Fibroblast of pulmonary artery (primary cell): Measurements from ENCODE around the gene TBL1X.

ENCODE experiments used
- DNase-seq: peaks from one replicate; pipeline ENCODE4 v3.0.0-alpha.2; 2010; ENCODE audit warnings: low read depth
- H3K4me3 ChIP-seq: replicated peaks from 2 replicates; pipeline ENCODE4 v1.5.1; 2011; ENCODE audit warnings: low read depth, mild to moderate bottlenecking, control low read depth, low read length, moderate library complexity
- TF ChIP-seq, protein P1 (sequence below): IDR thresholded peaks from 2 replicates; pipeline ENCODE4 v1.5.1; 2011; ENCODE audit warnings: mild to moderate bottlenecking, control low read depth, low read length, inconsistent platforms; ENCODE audit errors: missing control alignments

TBL1X gene

DNA sequence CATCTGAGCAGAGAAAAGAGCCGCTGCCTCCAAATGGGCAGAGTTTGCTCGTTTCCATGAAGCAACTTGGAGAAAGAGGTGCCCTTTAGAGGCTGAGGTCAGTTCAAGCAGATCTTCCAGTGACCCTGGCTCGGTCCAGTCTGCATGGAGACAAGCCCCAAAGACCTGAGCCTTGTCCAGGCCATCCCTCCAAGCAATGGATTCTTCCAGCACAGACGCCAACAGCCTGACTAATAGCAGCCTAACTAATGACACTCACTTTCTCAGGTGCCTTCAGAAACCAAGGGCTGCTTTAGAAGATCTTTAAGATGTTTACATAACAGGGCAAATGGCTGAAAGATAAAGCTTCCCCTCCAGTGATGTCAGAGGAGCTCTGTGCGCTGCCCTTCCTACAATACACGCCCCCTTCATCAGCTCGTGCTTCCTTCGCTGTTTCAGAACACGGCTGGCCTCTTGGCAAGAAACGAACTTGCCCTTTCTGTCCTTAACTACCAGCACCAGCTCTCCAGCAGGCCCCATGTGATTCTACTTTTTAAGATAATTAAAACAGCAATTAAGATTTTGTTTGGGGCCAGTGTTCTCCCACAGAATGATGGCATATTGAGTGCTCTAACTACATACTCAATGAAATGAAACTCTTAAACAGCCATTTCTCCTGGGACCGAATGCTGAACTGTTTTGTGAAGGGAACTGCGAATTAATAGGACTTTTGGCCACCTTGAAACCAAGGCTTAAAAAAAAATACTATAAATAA, 181.8 kb downstream of the TBL1X start:
- no peak overlapping the region for H3K4me3 ChIP-seq
- peak; percentile 44 for DNase-seq
- TF ChIP-seq, protein P1, sequence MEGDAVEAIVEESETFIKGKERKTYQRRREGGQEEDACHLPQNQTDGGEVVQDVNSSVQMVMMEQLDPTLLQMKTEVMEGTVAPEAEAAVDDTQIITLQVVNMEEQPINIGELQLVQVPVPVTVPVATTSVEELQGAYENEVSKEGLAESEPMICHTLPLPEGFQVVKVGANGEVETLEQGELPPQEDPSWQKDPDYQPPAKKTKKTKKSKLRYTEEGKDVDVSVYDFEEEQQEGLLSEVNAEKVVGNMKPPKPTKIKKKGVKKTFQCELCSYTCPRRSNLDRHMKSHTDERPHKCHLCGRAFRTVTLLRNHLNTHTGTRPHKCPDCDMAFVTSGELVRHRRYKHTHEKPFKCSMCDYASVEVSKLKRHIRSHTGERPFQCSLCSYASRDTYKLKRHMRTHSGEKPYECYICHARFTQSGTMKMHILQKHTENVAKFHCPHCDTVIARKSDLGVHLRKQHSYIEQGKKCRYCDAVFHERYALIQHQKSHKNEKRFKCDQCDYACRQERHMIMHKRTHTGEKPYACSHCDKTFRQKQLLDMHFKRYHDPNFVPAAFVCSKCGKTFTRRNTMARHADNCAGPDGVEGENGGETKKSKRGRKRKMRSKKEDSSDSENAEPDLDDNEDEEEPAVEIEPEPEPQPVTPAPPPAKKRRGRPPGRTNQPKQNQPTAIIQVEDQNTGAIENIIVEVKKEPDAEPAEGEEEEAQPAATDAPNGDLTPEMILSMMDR, result no peak

DNA sequence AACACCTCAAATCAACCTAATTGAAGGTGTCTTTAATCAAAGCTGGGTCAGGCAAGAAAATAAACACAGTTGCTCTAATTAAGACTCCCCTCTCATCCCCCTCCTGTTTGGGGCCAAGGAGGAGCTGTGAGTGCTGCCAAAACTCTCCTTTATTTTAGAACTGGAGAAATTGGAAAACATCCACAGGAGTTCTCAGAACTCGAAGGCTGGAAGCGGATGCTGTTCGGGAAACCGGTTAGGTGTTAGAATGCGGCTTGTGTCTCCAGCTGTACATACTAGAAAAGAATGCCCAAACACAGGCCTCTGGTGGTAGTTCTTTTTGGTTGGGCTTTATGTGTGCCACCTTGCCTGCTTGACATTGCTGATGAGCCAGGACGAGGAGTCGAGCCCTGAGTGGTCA, 182.6 kb downstream of the TBL1X start:
- TF ChIP-seq, protein P1, result no peak
- no peak overlapping the region for H3K4me3 ChIP-seq
- no peak for DNase-seq

GRCh38 chrX:9650091-9650490, 185.2 kb downstream of the TBL1X start:
- DNase-seq, result peak; percentile 38
- H3K4me3 ChIP-seq, result no peak overlapping the region
- TF ChIP-seq, protein P1, result no peak

GRCh38 chrX:9651737-9652136, 186.9 kb downstream of the TBL1X start:
- H3K4me3 ChIP-seq, result no peak overlapping the region
- DNase-seq, result no peak
- TF ChIP-seq, protein P1, result no peak

DNA sequence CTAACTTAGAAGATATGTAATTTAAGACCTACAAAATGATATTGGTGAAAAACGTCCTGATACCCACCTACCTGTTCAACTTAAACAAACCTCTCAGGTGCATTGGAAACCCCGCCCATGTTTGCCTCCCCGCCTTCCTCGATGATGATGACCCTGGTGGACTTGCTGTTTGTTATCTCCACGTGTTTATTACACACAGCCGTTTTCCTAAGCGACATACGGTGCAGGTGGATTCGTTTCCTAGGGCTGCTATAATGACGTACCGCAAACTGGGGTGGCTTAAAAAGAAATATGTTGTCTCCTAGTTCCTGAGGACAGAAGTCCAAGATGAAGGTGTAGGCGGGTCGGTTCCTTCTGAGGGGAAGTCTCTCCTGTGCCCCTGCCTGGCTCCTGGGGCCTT, 190.1 kb downstream of the TBL1X start:
- TF ChIP-seq, protein P1, result no peak
- no peak overlapping the region for H3K4me3 ChIP-seq
- no peak for DNase-seq

DNA sequence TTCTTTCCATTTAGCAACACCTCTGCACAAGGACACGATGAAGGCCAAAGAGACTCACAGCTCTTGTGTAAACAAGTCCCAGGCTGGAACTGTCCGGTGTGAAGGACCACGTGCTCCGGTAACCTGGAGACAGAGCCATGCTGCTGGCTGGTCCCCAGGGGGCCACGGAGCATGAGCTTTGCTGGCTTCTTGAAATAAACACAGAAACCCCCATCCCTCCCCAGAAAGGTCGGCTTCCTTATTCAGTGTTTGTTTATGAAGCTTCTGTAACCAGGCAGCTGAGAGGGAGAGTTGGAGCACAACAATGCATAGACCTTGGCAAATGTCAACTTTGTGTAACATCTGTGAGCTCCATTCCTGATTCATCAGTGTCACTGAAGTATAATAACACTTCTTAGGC, 191.4 kb downstream of the TBL1X start:
- no peak overlapping the region for H3K4me3 ChIP-seq
- TF ChIP-seq, protein P1, result no peak
- DNase-seq, result peak; percentile 41

DNA sequence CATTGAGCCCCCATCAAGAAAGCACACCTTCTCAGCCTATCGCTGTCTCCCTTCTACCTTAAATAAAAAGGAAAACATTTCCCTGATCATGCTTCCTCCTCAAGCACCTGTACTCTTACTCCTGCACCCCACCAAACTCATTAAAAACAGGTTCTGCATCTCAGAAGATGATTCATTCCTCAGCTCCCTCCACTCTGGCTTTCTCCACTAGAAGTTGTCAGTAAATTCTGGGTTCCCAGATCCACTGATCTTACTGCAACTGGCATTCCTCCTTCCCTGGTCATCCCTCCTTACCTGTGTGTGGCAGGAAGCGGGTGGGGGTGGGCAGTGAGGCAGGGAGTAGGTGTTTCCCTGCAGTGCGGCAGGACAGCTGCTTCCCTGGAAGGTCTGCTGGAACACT, 192.0 kb downstream of the TBL1X start:
- H3K4me3 ChIP-seq, result no peak overlapping the region
- DNase-seq, result no peak
- TF ChIP-seq, protein P1, result no peak
